SH-SY5Y (cell line): ENCODE measurements around the gene VPS29.

Experiments
- GATA2 ChIP-seq: IDR thresholded peaks from 2 replicates; pipeline ENCODE4 v1.6.1; 2011; ENCODE audit warnings: mild to moderate bottlenecking, low read depth, low read length
- GATA3 ChIP-seq: IDR thresholded peaks from 2 replicates; pipeline ENCODE4 v1.6.1; 2011; ENCODE audit warnings: low read depth, mild to moderate bottlenecking, low read length, moderate library complexity

DNA sequence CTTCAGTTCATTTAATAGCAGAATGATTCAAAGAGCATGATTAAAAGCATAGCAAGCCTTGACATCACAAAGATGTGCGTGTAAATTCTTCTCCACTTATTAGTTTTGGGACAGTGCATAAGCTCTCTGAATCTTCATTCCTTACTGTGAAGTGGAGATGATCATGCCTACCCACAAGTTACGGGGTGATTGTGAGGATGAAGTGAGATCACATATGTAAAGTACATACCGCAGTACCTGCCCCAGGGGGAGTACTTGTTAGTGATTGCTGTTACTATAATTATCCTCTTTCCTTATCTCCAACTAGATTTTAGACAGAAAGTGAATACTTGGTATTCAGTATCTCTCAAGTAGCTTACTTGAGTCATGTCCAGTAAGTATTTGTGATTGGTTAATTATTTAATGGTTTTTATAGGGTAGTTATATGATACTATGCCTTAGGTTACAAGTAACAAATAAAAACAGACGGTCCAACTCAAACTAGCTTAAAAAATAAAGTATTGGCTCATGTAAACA lies 6.2 kb upstream of the VPS29 start:
- TF ChIP-seq GATA3 (no peak), GATA2 (no peak)
